WTC11 (cell line): ENCODE results near the gene CD300E.

ENCODE experiments used
- CTCF ChIP-seq: fragments of 200-600 bp; IDR thresholded peaks from 2 replicates; pipeline ENCODE4 v1.8.0; 2022; ENCODE audit warnings: antibody characterized with exemption
- ETV6 ChIP-seq: sonication (generic); formaldehyde crosslinking; IDR thresholded peaks from 2 replicates; pipeline ENCODE4 v1.8.1; 2022; ENCODE audit warnings: mild to moderate bottlenecking, missing genetic modification reagents
- FOXK1 ChIP-seq: sonication (generic); formaldehyde crosslinking; IDR thresholded peaks from 2 replicates; pipeline ENCODE4 v1.8.0; 2022; ENCODE audit warnings: mild to moderate bottlenecking, moderate library complexity, missing genetic modification reagents
- NR3C1 ChIP-seq: sonication (generic); formaldehyde crosslinking; conservative IDR thresholded peaks from 2 replicates; pipeline ENCODE4 v1.8.1; 2023; ENCODE audit warnings: low read depth, mild to moderate bottlenecking, missing genetic modification reagents
- TF ChIP-seq, protein P1 (sequence below): sonication (generic); formaldehyde crosslinking; IDR thresholded peaks from 2 replicates; pipeline ENCODE4 v1.8.0; 2023; ENCODE audit warnings: missing genetic modification reagents, mild to moderate bottlenecking, borderline replicate concordance
- TF ChIP-seq, protein P2 (sequence below): sonication (generic); formaldehyde crosslinking; IDR thresholded peaks from 2 replicates; pipeline ENCODE4 v1.8.1; 2023; ENCODE audit warnings: mild to moderate bottlenecking, moderate library complexity, missing genetic modification reagents

- TF ChIP-seq FOXK1 (no peak), CTCF (peak; percentile 77), NR3C1 (CRISPR knock-in tag) (no peak), ETV6 (CRISPR knock-in tag) (no peak)
- TF ChIP-seq, protein P1, sequence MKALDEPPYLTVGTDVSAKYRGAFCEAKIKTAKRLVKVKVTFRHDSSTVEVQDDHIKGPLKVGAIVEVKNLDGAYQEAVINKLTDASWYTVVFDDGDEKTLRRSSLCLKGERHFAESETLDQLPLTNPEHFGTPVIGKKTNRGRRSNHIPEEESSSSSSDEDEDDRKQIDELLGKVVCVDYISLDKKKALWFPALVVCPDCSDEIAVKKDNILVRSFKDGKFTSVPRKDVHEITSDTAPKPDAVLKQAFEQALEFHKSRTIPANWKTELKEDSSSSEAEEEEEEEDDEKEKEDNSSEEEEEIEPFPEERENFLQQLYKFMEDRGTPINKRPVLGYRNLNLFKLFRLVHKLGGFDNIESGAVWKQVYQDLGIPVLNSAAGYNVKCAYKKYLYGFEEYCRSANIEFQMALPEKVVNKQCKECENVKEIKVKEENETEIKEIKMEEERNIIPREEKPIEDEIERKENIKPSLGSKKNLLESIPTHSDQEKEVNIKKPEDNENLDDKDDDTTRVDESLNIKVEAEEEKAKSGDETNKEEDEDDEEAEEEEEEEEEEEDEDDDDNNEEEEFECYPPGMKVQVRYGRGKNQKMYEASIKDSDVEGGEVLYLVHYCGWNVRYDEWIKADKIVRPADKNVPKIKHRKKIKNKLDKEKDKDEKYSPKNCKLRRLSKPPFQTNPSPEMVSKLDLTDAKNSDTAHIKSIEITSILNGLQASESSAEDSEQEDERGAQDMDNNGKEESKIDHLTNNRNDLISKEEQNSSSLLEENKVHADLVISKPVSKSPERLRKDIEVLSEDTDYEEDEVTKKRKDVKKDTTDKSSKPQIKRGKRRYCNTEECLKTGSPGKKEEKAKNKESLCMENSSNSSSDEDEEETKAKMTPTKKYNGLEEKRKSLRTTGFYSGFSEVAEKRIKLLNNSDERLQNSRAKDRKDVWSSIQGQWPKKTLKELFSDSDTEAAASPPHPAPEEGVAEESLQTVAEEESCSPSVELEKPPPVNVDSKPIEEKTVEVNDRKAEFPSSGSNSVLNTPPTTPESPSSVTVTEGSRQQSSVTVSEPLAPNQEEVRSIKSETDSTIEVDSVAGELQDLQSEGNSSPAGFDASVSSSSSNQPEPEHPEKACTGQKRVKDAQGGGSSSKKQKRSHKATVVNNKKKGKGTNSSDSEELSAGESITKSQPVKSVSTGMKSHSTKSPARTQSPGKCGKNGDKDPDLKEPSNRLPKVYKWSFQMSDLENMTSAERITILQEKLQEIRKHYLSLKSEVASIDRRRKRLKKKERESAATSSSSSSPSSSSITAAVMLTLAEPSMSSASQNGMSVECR (CRISPR knock-in tag): no peak
- TF ChIP-seq, protein P2, sequence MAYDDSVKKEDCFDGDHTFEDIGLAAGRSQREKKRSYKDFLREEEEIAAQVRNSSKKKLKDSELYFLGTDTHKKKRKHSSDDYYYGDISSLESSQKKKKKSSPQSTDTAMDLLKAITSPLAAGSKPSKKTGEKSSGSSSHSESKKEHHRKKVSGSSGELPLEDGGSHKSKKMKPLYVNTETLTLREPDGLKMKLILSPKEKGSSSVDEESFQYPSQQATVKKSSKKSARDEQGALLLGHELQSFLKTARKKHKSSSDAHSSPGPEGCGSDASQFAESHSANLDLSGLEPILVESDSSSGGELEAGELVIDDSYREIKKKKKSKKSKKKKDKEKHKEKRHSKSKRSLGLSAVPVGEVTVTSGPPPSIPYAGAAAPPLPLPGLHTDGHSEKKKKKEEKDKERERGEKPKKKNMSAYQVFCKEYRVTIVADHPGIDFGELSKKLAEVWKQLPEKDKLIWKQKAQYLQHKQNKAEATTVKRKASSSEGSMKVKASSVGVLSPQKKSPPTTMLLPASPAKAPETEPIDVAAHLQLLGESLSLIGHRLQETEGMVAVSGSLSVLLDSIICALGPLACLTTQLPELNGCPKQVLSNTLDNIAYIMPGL (CRISPR knock-in tag): no peak
Observed at GRCh38 chr17:74566132-74566753, 57.3 kb downstream of the CD300E start.
